ENCODE data around the gene CCAR1. TPM values are rescaled to one million over a fixed set of nuclear protein-coding genes. Genes with fewer than 3 reads are reported as not detected.

The CCAR1 gene
- total and polyA plus RNA-seq, 2 experiments from 2014 or later = 32.4 to 53.2 TPM

DNA sequence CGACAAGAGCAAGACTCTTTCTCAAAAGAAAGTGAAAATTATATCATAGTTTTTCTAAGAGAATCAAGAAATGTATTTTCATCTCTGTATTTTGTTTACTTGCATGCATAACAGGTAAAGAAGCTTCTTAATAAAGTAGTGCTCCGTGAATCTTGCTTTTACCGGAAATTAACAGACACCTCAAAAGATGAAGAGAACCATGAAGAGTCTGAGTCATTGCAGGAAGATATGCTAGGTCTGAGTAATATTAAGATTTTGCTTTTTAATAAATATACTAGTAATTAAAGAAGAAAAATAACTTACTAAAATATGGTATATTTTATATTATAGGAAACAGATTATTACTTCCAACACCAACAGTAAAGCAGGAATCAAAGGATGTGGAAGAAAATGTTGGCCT, 66.8 kb downstream of the CCAR1 start:
- in situ Hi-C loops (cut with MboI) = no loop called here
- Histone ChIP-seq H3K9me3 (ENCODE audit: low read depth) (no peaks in the 10 kb centered on the region), H4K20me1 (ENCODE audit: insufficient read depth) (no peaks in the 10 kb centered on the region), H3K9ac (no peak overlapping the region), H3K9me2 (ENCODE audit: insufficient read depth) (no peaks in the 10 kb centered on the region), H2AFZ (no peak overlapping the region), H3F3A (ENCODE audit: insufficient read depth) (no peaks in the 10 kb centered on the region), H3K27me3 (replicated peaks; ENCODE audit: insufficient read depth) (no peaks in the 10 kb centered on the region), H3K4me2 (ENCODE audit: unreplicated experiment) (no peak overlapping the region), H3K27ac (no peak overlapping the region), H3K4me3 (no peak overlapping the region), H3K4me1 (ENCODE audit: insufficient read depth) (no peaks in the 10 kb centered on the region), H3K79me2 (ENCODE audit: insufficient read depth) (no peaks in the 10 kb centered on the region), H3K36me3 (ENCODE audit: low read depth) (peaks cover 67% of the 10 kb centered on the region)
- DNase-seq = no peak
- TF ChIP-seq EZH2phosphoT487 (IDR thresholded peaks at IDR 0.05; ENCODE audit: insufficient read depth, low read depth) (no peak), EZH2 (IDR thresholded peaks at IDR 0.05; ENCODE audit: insufficient read depth, poor library complexity, severe bottlenecking) (no peak)
- 95 to 99% methylated on average over 3 of the region's 3 CpGs for WGBS, 2 experiments (ENCODE audit: low coverage in 1 of 2, low lambda C conversion rate in 2 of 2, missing lambda C conversion rate in 2 of 2)

- Histone ChIP-seq H3F3A (ENCODE audit: insufficient read depth) (no peaks in the 10 kb centered on the region; the same call in 1 of the 2 replicates), H3K36me3 (ENCODE audit: low read depth) (peaks cover 73% of the 10 kb centered on the region), H3K27ac (no peak overlapping the region), H3K9me3 (ENCODE audit: low read depth) (no peaks in the 10 kb centered on the region), H3K4me1 (ENCODE audit: insufficient read depth) (no peaks in the 10 kb centered on the region), H3K4me2 (ENCODE audit: unreplicated experiment) (no peak overlapping the region), H3K9ac (no peak overlapping the region), H3K4me3 (no peak overlapping the region), H2AFZ (no peak overlapping the region), H4K20me1 (ENCODE audit: insufficient read depth) (no peaks in the 10 kb centered on the region), H3K27me3 (replicated peaks; ENCODE audit: insufficient read depth) (no peaks in the 10 kb centered on the region), H3K9me2 (ENCODE audit: insufficient read depth) (no peaks in the 10 kb centered on the region), H3K79me2 (ENCODE audit: insufficient read depth) (no peaks in the 10 kb centered on the region)
- 96 to 98% methylated on average over 10 of the region's 10 CpGs for WGBS, 2 experiments (ENCODE audit: low coverage in 1 of 2, low lambda C conversion rate in 2 of 2, missing lambda C conversion rate in 2 of 2)
- TF ChIP-seq EZH2phosphoT487 (IDR thresholded peaks at IDR 0.05; ENCODE audit: insufficient read depth, low read depth) (no peak), EZH2 (IDR thresholded peaks at IDR 0.05; ENCODE audit: insufficient read depth, poor library complexity, severe bottlenecking) (no peak)
- DNase-seq = no peak
- in situ Hi-C loops (cut with MboI) = no loop called here
Observed at GRCh38 chr10:68790476-68790875, 69.4 kb downstream of the CCAR1 start.

- no peaks in the 10 kb centered on the region for H3K79me2 ChIP-seq (ENCODE audit: insufficient read depth)
- in situ Hi-C loops (cut with MboI) = no loop called here
- WGBS, 2 experiments (ENCODE audit: low coverage in 1 of 2, low lambda C conversion rate in 2 of 2, missing lambda C conversion rate in 2 of 2) = 92 to 100% methylated on average over 1 of the region's 1 CpG
- H3K27me3 ChIP-seq (replicated peaks; ENCODE audit: insufficient read depth) = no peaks in the 10 kb centered on the region
- no peaks in the 10 kb centered on the region; the same call in 1 of the 2 replicates for H3F3A ChIP-seq (ENCODE audit: insufficient read depth)
- H3K36me3 ChIP-seq (ENCODE audit: low read depth) = peaks cover 58% of the 10 kb centered on the region
- no peak overlapping the region for H3K9ac ChIP-seq
- H3K9me3 ChIP-seq (ENCODE audit: low read depth) = no peaks in the 10 kb centered on the region
- H2AFZ ChIP-seq = no peak overlapping the region
- no peak for TF ChIP-seq EZH2 (IDR thresholded peaks at IDR 0.05; ENCODE audit: insufficient read depth, poor library complexity, severe bottlenecking)
- TF ChIP-seq EZH2phosphoT487 (IDR thresholded peaks at IDR 0.05; ENCODE audit: insufficient read depth, low read depth) = no peak
- no peaks in the 10 kb centered on the region for H3K9me2 ChIP-seq (ENCODE audit: insufficient read depth)
- H3K4me1 ChIP-seq (ENCODE audit: insufficient read depth) = peaks cover 12% of the 10 kb centered on the region
- H4K20me1 ChIP-seq (ENCODE audit: insufficient read depth) = no peaks in the 10 kb centered on the region
- peak; percentile 21 for DNase-seq
- no peak overlapping the region for H3K27ac ChIP-seq
- H3K4me2 ChIP-seq (ENCODE audit: unreplicated experiment) = no peak overlapping the region
- H3K4me3 ChIP-seq = no peak overlapping the region
Observed at GRCh38 chr10:68792115-68792514, 71.1 kb downstream of the CCAR1 start.

GRCh38 chr10:68795886-68796532, 75.0 kb downstream of the CCAR1 start:
- in situ Hi-C loops (cut with MboI) = no loop called here
- Histone ChIP-seq H3K36me3 (ENCODE audit: low read depth) (peaks cover 25% of the 10 kb centered on the region), H3K9me3 (ENCODE audit: low read depth) (no peaks in the 10 kb centered on the region), H2AFZ (no peak overlapping the region), H3K27ac (no peak overlapping the region), H3K9ac (no peak overlapping the region), H3F3A (ENCODE audit: insufficient read depth) (no peaks in the 10 kb centered on the region; the same call in 1 of the 2 replicates), H3K4me2 (ENCODE audit: unreplicated experiment) (no peak overlapping the region), H3K4me3 (no peak overlapping the region), H3K79me2 (ENCODE audit: insufficient read depth) (no peaks in the 10 kb centered on the region), H3K9me2 (ENCODE audit: insufficient read depth) (no peaks in the 10 kb centered on the region), H4K20me1 (ENCODE audit: insufficient read depth) (no peaks in the 10 kb centered on the region), H3K4me1 (ENCODE audit: insufficient read depth) (peaks cover 12% of the 10 kb centered on the region), H3K27me3 (replicated peaks; ENCODE audit: insufficient read depth) (no peaks in the 10 kb centered on the region)
- no peak for DNase-seq
- TF ChIP-seq EZH2phosphoT487 (IDR thresholded peaks at IDR 0.05; ENCODE audit: insufficient read depth, low read depth) (no peak), EZH2 (IDR thresholded peaks at IDR 0.05; ENCODE audit: insufficient read depth, poor library complexity, severe bottlenecking) (no peak)
- WGBS, 2 experiments (ENCODE audit: low coverage in 1 of 2, low lambda C conversion rate in 2 of 2, missing lambda C conversion rate in 2 of 2) = 96 to 97% methylated on average over 4 of the region's 4 CpGs

All from GM23248 (cell line).